HepG2 (cell line): ENCODE results near the gene TRPV2. TPM values are rescaled to one million over a fixed set of nuclear protein-coding genes. Genes with fewer than 3 reads are reported as not detected.
A peak's percentile ranks its signal among the peaks of the same experiment; 100 is the strongest.

Experiments
- BCL6 ChIP-seq: IDR thresholded peaks from 2 replicates; pipeline ENCODE4 v1.6.1; 2016; ENCODE audit warnings: missing genetic modification reagents, missing compliant biosample characterization
- BCLAF1 ChIP-seq: fragments of 450-650 bp; IDR thresholded peaks from 2 replicates; pipeline ENCODE4 v1.6.1; 2017; ENCODE audit warnings: mild to moderate bottlenecking
- BRCA1 ChIP-seq: sonication (generic); formaldehyde crosslinking; IDR thresholded peaks from 2 replicates; pipeline ENCODE4 v1.4.0; 2020; ENCODE audit warnings: missing genetic modification reagents
- EED ChIP-seq: sonication (generic); formaldehyde crosslinking; IDR thresholded peaks from 2 replicates; pipeline ENCODE4 v1.5.0; 2020; ENCODE audit warnings: mild to moderate bottlenecking, missing genetic modification reagents
- GATA4 ChIP-seq: sonication (generic); IDR thresholded peaks from 2 replicates; pipeline ENCODE4 v1.6.1; 2016; ENCODE audit warnings: antibody characterized with exemption, low read depth, borderline replicate concordance
- GATAD2A ChIP-seq: IDR thresholded peaks from 2 replicates; pipeline ENCODE4 v1.6.1; 2016
- GMEB1 ChIP-seq: sonication (generic); formaldehyde crosslinking; IDR thresholded peaks from 2 replicates; pipeline ENCODE4 v1.5.1; 2020; ENCODE audit warnings: missing genetic modification reagents, mild to moderate bottlenecking, borderline replicate concordance
- HMGXB3 ChIP-seq: sonication (generic); formaldehyde crosslinking; IDR thresholded peaks from 2 replicates; pipeline ENCODE4 v1.4.0; 2020; ENCODE audit warnings: missing genetic modification reagents, borderline replicate concordance
- HNF4G ChIP-seq, 2 experiments: sonication (generic) in 1 of 2; formaldehyde crosslinking in 1 of 2; IDR thresholded peaks; 2 replicates each; pipeline versions ENCODE4 v1.4.0 to v1.6.1; 2011 to 2020; ENCODE audit warnings: borderline replicate concordance in 2 of 2, low read depth in 2 of 2, mild to moderate bottlenecking in 2 of 2, low read length in 1 of 2, missing genetic modification reagents in 1 of 2, moderate library complexity in 1 of 2
- SP140L ChIP-seq: sonication (generic); formaldehyde crosslinking; IDR thresholded peaks from 2 replicates; pipeline ENCODE4 v1.4.0; 2020; ENCODE audit warnings: missing genetic modification reagents, borderline replicate concordance
- XRCC5 ChIP-seq: fragments of 200-400 bp; formaldehyde crosslinking; optimal IDR thresholded peaks from 2 replicates; pipeline ENCODE3; 2017; ENCODE audit warnings: mild to moderate bottlenecking, low read length
- ZMAT3 ChIP-seq: sonication (generic); formaldehyde crosslinking; conservative IDR thresholded peaks from 2 replicates; pipeline ENCODE4 v1.7.0; 2021; ENCODE audit warnings: missing genetic modification reagents
- ZNF576 ChIP-seq: sonication (generic); formaldehyde crosslinking; IDR thresholded peaks from 2 replicates; pipeline ENCODE4 v1.4.0; 2020; ENCODE audit warnings: mild to moderate bottlenecking, missing genetic modification reagents
- ZNF687 ChIP-seq: sonication (generic); formaldehyde crosslinking; IDR thresholded peaks from 2 replicates; pipeline ENCODE4 v1.5.1; 2020; ENCODE audit warnings: mild to moderate bottlenecking, missing genetic modification reagents, moderate library complexity
- polyA plus RNA-seq, 8 experiments: library from polyadenylated mRNA; depleted of rRNA in 3 of 8; stranded (reverse) in 7 of 8; unstranded in 1 of 8; fragments of >200 nt; fragmentation: Illumina TruSeq in 4 of 8; extraction: Trizol in 4 of 8; gene quantifications; 2 replicates each; pipeline versions ENCODE4 v1.2.1 to v1.2.3, GENCODE V29; 2011 to 2016; ENCODE audit warnings: low read depth in 4 of 8, missing spikeins in 1 of 8, mixed read lengths in 1 of 8; ENCODE audit not compliant: insufficient read depth in 1 of 8
- total RNA-seq, 5 experiments: library from RNA; depleted of rRNA; stranded (reverse); fragments of >200 nt; fragmentation: Illumina TruSeq; extraction: Trizol; gene quantifications; 2 replicates each; pipeline ENCODE4 v1.2.3, GENCODE V29; 2016; ENCODE audit warnings: low read depth in 1 of 5

The TRPV2 gene
- total and polyA plus RNA-seq, 2 of the 13 experiments (the other 11 are each of a cell fraction or from before 2014, with no cell fraction given), result 13.6 to 21.3 TPM

GRCh38 chr17:16419074-16419928 lies 3.9 kb downstream of the TRPV2 start (continued):
- TF ChIP-seq ZNF687 (CRISPR knock-in tag), result 0 out of 2 replicates have a peak, but pooled peaks have one; percentile 33
- peak; percentile 17; the same call in 1 of the 2 replicates for TF ChIP-seq GATAD2A
- TF ChIP-seq GATA4, result no peak
- TF ChIP-seq BRCA1, result no peak
- peak; percentile 17 for TF ChIP-seq XRCC5
- TF ChIP-seq ZNF576 (CRISPR knock-in tag), result 0 out of 2 replicates have a peak, but pooled peaks have one; percentile 42
- TF ChIP-seq GMEB1 (CRISPR knock-in tag), result no peak
- TF ChIP-seq ZMAT3 (CRISPR knock-in tag), result no peak
- no peak for TF ChIP-seq EED (CRISPR knock-in tag)
- TF ChIP-seq BCLAF1, result no peak
- TF ChIP-seq BCL6, result 0 out of 2 replicates have a peak, but pooled peaks have one; percentile 8
- TF ChIP-seq HMGXB3 (CRISPR knock-in tag), result no peak
- no peak for TF ChIP-seq HNF4G (IDR thresholded peaks at IDR 0.05; ENCODE audit: borderline replicate concordance, low read depth, low read length)
- no peak for TF ChIP-seq HNF4G (CRISPR knock-in tag; IDR thresholded peaks at IDR 0.05; ENCODE audit: borderline replicate concordance, low read depth)
- TF ChIP-seq SP140L (CRISPR knock-in tag), result no peak
